GM19397 (cell line): ENCODE measurements around the gene NPM3.
A peak's percentile ranks its signal among the peaks of the same experiment; 100 is the strongest.

ENCODE experiments used
- ATAC-seq: cut with Tn5 transposase; IDR thresholded peaks from one replicate; pipeline ENCODE4 v1.9.1; 2021; ENCODE audit warnings: mild to moderate bottlenecking, moderate library complexity; ENCODE audit not compliant: unreplicated experiment

Gene NPM3, protein sequence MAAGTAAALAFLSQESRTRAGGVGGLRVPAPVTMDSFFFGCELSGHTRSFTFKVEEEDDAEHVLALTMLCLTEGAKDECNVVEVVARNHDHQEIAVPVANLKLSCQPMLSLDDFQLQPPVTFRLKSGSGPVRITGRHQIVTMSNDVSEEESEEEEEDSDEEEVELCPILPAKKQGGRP

DNA sequence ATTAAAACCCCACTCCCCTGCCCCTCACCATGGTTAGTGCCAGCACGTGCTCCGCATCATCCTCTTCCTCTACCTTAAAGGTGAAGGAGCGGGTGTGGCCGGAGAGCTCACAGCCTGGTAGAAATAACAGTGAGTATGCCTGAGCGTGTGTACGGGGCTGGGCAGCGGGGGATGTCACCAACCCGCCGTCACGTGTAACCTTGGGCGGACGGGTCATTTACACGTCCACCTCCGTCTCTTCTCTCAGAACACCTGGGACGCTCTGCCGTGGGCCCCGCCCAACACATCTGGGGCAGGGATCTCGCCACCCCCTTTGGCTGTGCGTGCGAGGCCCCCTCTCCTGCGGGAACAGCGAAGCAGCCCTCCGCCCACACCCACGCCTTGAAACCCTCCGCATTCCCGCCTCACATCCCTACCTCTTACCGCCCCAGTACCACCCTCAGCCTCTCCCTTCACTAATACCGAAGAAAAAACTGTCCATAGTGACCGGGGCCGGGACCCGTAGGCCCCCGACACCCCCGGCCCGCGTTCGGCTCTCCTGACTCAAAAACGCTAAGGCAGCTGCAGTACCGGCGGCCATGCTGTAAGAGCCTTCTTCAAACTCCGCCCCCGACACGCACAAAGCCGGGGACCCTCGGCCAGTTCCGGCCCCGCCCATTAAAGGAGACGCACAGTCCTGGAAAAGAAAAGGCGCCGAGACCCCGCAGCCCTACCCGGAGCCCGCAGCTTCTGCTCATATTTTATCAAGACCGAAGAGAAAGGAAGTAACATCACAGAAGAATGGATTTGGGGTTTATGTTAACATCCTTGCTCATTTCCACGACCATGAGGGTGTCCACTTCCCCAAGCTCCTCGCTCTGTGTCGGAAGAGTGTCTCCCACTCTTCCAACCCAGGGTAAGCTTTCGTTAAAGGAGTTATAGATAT lies at the start of gene NPM3:
NPM3 (minus strand) TSS at position 636 of the 925 bp plus-strand sequence; CDS start at position 580, 56 bp downstream.
- ATAC-seq = peak; percentile 55

DNA sequence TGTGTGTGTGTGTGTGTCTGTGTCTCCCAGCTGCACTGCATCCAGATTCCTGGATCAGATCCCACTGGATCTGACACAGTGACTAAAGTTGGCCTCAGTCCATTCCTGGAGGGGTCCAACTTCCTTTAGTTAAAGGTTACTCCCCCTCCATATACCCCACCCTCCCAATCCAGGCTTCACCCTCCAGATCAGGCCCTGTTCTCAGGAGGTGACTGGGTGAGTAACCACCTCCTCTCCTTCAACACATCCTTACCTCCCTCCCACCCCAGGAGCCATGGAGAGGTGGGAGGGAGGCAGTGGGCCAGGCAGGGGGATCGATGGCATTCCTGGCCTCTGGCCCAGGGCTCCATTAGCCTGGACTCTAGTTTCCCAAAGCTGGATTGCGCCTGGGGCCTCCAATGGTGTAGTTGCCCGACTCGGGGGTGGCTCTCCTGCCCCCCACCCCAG lies 49.1 kb upstream of the NPM3 start:
- no peak for ATAC-seq

DNA sequence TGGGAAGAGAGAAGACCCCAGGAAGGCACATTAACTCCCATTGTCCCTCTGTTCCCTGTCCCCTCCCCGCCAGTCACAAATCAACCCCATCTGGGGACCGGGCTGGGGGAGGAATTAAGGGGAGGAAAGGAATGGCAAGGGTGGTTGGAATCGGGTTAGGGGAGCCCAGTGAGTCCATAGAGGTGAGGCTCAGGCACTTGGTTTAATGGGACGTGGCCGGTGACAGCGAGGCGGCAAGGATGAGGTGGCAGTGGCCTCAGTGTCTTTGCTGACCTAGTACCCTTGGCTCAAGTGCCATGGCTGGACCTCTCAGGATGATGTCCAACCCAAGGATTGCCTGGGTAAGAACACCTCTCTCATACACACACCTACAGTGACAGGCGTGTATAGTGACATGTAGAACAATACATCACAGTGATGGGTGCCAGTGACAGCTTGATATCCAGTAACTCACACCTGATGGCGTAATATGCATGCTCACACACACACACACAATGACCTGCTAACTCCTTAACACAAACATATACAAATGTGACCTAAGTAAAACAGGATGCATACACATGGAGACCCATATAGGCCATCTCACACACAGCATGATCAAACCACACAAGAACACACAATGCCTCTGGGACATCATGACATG lies 48.0 kb upstream of the NPM3 start:
- no peak for ATAC-seq

DNA sequence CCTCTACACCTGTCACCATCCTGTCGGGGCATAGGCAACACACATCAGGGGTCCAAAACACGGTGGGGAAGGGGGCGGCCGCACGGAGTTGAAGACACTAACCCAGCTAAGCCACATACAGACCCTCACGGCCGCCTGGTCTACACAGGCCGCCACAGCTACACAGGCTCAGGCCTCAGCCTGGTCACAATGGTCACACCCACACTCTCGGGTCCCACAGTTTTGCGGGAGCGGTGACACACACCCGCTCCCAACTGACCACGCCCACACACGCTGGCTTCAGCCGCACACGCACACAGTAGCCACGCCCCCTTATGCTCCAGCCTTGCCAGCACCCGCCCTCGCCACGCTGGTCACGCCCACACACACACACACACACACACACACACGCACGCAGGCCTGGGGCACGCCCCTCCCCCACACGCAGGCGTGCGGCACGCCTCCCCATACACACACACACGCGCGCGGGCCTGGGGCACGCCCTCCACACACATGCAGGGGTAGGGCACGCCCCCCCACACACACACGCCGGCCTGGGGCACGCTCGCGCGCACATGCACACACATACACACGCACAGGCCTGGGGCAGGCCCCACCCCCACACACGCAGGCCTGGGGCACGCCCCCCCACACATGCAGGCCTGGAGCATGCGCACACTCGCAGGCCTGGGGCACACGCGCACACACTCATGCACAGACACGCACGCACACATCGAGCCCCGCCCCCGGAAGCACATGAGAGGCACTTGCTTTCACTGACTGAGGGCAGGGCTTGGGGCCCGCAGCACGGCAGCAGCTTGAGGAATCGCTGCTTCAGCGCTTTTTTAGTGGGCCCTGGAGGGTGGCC lies 47.3 kb upstream of the NPM3 start:
- ATAC-seq = peak; percentile 70

DNA sequence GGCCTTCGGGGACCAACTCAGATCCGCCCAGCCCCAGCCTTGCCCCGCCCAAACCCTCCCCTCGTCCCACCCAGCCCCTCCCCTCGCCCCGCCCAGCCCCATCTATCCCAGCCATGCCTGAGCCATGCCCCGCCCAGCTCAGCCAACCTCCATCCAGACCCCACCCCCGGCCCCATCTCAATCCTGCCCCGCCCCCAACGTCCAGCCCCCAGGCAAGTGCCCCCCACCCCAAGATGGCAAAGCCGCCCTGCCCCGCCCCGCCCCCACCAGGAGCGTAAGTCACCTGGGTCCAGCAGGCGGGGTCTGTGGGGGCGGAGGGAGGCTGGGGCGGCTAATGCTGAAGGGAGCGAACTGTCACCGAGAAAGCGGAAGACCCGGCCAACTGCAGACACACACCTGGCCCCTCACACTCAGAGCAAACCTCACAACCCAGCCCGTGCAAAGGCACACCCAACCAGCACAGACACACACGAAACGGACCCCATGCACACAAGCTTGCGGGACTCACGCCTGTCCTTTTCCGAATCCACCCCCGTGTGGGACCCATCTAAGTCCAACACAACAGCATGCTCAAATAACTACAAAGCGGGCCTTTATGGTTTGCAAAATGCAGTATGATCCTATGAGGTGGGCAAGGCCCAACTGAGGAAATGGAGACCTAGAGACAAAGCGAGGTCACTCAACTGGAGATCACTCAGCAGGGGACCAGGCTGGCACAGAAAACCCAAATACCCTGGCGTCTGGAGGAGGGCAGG lies 46.5 kb upstream of the NPM3 start:
- ATAC-seq = peak; percentile 5

DNA sequence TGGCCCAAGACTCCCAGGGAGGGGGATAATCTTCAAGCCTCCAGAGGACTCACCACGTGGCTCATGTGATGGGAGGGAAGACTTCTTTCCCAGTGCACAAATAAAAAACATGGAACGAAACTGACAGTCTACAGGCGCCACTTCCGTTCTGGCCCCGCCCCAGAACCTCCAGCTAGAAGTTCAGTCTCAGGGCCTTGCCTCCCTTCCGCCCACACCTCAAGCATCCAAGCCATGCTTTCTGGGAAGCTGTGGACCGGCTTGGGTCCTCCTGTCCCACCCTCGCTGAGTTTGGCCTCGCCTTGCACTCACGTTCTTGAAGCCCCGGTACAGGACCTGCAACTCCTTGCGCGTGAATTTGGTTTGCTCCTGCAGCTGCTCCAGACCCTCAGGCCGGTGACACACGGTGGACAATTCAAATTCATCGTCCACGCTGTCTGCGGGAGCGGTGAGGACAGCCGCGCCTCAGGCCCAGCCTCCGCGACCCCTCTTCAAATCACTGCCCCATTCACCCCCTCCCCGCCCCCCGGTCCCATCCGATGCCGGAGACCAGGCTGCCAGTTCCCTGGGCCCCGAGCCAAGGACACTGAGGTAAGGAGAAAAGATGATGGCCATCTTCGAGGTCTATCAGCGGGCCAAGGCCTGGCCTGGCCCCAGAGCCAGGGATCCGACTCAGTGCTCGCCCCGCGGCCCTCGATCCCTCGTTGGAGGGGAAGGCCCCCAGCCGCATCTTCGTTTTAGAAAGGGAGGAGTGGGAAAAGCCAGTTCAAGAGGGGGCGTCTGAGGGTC lies 45.7 kb upstream of the NPM3 start:
- ATAC-seq = no peak

DNA sequence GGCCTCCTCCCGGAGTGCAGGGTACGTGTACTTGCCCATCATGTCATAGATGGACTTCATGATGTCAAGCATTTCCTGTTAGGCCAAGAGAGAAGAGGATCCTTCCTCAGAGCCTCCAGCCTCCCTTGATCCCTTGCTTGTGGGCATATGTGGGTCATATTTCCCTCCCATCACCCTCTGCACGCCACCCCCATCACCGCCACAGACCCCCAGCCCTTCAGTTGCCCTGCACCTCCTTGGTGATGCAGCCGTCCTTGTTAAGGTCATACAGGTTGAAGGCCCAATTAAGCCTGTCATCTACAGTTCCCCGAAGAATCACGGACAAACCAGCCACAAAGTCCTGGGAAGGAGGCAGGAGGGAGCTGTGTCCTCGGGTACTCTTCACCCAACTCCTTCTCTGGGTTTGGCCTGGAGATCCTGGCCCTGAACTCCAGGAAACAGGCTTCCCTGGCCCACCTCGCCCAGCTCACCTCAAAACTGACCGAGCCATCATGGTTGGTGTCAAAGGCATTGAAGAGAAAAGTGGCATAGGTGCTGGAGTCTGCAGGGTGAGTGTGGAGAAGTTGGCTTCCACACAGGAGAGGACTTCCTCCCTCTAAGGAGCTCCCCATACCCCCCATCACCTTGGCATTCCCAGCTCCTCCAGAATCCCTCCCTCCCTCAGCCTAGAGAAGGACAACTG lies 44.8 kb upstream of the NPM3 start:
- ATAC-seq = no peak

DNA sequence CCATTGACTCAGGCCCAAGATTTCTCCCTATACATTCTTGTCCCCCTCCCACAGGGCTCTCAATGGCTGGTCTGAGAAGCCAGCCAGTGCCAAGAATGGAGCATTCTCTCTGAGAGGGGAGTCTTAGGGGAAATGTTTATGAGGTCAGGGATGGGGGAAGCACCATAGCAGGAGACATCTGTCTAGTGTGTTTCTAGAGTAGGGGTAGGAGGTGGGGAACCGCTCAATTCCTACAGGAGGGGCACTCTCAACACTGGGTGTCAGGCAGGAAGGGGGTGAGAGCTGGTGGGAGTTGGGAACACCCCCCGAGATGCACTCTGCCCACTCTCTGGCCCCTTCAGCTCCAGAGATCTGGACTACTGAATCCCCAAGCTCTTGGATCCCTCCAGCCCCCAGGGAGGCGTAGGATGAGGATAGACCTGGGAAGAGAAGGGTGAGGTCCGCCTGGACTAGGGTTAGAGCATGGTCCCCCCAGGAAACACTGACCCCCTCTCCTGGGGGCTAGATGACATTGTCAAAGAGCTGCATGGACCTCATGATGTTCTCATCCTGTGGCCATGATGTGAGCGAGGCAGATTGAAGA lies 43.7 kb upstream of the NPM3 start:
- no peak for ATAC-seq

DNA sequence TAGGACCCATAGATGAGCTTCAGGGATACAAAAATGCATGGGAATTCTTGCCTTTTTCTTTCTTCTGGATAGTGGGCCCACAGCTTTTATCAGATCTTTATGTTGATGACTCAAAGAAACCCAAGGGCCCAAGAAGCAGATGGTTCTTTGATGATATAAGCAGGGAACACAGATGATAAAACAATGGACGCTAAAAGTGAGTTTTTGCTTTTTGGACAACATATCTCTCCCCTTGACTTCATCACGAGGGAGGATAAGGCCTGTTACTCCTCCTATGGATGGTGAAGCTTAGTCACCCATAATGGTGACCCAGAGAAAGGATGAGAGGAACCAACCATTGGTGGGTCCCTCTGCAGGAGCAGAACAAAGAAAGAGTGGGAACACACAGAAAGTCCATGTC lies 41.5 kb upstream of the NPM3 start:
- no peak for ATAC-seq

DNA sequence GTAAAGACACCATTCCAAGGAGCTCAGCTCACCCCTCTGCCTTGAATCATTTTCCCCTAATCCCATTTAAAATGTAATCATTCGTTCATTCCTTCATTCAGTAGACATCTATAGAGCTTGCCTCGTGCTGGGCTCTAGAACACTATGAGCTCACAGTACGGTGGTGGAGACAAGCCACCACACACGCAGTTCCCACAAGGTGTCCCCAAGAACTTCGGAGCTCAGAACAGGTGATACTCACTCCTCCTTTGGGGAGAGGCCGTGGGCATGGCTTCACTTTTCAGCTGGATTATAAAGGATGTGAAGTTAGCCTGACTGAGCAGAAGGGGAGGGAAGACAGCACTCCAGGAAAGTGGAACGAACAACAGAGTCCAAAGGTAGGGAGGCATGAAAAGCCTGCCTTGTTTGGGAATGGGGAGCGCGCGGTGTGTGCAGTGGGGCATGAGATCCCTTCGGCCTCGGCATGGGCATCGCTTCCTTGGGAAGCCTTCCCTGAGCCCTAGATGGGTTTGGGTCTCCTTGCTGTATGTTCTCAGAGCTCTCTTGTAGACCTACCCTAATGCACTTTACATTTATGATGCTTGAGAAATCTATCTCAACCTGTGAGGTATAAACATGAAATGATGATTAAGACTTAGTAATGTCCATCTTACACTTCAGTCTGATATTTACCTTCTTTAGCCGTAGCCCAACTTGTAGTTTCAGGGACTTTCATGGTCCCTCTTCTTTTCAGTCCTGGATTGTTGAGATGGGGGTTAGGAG lies 35.8 kb upstream of the NPM3 start:
- ATAC-seq = peak; percentile 2

DNA sequence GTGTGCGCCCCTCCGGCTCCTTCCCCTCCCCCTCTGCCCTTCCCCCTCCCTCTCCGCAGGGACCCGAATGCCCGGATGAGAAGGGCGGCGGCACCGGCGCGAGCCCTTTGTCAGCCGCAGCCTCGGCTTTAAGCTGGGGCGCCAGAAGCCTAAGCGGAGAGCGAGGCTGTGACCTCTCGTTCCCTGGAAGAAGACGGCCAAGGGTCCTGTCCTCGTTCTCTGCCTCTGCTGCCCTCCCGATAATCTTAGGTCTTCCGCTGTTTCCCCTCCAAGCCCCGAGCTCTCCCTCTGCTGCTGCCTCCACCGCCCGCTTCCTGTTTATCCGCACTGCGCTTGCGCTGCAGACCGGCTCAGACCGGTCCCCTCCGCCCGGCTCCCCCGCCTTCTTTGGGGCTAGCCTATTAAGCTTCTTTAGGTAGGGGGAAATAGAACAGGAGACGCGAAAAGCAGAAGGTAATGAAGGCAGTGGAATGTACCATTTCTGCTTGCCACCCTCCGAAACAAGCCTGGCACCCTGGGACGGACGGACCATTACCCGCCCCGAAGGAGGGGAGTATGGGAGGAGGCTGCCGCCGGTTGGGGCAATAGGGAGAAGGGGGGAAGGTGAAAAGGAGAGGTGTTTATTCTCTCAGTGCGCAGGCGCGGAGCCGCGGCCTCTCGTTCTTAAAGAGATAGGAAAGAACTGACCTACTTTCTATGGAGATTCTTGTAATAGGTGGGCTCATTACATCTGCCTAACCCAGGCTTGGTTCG lies 35.0 kb upstream of the NPM3 start, which contains the start of gene OGA:
OGA (minus strand) TSS at position 326 of the 753 bp plus-strand sequence. CDS start 422 bp downstream, outside the sequence.
- peak; percentile 74 for ATAC-seq

DNA sequence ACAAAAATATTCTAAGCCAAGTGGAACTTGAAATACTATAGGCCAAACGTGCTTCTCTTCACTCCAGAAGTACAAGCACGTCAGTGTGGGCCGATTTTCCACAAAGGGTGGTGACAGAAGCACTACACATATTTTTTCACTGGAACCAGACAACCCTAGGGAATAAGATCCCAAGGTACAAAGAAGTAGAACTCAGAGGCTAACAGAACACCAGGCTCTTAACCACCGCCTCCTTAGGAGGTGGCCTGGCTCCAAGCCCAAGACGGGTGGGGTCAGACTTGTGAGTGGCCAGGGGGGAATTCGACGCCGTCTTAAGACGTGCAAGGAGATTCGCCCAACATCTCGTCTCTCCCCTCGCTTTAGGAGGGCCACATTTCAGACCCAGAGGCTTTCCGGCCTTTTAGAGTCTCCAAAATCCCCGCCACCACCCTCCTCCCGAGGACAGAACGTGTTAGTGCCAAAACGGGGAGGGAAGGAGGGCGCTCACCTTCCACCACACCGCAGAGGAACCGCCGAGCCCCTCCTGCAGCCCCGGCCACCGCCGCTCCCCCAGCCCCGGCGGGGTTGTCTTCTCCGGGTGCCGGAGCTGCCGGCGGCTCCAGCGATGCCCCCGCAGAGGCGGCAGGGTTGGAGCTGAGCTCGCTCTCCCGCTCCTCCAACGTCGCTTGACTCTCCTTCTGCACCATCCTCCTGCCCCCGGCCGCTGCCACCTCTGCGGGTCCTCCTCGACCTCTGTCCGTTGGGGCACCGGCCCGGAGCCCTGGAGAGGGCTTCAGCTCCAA lies 34.3 kb upstream of the NPM3 start:
- ATAC-seq = peak; percentile 4

DNA sequence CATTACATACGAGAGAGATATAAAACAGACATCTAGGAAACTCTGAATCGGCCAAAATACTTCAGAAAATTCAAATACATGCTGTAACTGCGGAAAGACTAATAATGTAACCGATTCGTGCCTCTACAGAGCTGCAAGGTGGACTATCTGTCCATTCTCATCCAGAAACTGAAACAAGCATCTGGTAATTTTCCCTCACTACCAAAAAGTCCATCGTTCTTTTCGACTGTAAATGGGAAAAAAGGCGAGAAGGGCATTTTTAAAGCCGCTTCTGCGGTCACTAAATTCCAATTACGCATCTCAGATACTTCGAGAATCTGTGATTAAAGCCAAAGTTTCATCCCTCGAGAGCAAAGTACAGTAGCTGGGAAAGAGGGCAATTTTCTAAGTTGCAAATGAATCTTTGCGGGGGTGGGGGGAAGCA lies 33.7 kb upstream of the NPM3 start:
- ATAC-seq = no peak

DNA sequence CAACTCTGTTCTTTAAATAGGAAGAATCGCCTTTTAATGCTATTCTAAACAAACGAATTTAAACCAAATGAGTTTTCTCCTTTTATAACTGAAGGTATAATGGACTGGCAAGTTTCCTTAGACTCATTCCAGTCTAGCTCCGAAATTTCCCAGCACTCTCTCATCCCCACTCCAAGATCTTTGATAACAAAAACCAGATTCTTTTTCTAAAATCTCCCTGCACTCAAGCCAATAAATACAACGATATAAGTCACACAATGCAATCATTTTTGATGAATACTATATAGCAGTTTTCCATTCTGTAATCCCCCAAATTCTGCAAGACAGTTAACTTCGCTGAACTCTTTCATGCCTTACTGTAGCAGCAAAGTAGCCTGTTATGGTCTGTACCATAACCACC lies 33.1 kb upstream of the NPM3 start:
- no peak for ATAC-seq

DNA sequence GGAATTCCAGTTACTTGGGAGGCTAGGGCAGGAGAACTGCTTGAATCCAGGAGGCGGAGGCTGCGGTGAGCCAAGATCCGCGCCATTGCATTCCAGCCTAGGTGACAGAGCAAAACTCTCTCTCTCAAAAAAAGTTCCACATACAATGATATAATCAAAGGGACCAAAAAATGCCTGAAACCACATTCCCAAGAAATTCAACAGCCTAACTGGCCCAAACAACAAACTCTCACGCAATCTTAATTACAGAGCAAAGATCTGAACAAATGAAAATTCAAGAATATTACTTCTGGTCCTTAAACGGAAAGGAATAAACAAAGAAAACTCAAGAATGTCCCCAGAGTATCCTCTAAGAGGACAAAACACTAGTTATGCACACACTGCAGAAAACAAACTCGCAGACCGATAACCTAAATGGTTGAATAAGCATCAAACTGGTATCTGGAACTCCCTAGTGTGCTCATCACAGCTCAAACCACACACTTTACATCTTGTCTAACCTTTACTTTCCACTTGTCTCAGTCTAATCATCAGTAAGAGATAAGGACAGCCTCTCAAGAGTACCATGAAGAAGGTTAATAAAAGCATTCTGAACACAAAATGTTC lies 31.3 kb upstream of the NPM3 start:
- ATAC-seq = no peak

DNA sequence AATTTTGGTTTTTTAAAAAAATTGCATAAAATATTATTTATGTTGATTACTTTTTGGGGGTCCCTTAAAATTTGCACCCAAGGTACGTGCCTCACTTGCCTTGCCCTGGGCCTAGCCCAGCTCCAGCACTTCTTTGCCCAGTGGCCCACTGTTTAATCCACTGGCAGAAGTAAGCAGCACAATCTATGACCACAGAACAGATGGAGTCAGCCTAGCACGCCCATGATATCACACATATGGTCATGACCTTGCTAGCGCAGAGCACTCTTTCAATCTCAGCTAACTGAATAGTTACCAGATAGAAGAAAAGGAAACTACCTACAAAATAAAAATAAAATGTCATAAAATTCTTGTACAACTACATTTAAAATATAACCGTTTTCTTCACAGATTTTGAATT lies 29.4 kb upstream of the NPM3 start:
- ATAC-seq = no peak
